ENCODE data around the gene PRR14L. TPM values are rescaled to one million over a fixed set of nuclear protein-coding genes. Genes with fewer than 3 reads are reported as not detected.

The PRR14L gene
- total and polyA plus RNA-seq, 2 donors (not counting 3 experiments of a cell fraction or from before 2014, with no cell fraction given) = 13.1 to 53.8 TPM

DNA sequence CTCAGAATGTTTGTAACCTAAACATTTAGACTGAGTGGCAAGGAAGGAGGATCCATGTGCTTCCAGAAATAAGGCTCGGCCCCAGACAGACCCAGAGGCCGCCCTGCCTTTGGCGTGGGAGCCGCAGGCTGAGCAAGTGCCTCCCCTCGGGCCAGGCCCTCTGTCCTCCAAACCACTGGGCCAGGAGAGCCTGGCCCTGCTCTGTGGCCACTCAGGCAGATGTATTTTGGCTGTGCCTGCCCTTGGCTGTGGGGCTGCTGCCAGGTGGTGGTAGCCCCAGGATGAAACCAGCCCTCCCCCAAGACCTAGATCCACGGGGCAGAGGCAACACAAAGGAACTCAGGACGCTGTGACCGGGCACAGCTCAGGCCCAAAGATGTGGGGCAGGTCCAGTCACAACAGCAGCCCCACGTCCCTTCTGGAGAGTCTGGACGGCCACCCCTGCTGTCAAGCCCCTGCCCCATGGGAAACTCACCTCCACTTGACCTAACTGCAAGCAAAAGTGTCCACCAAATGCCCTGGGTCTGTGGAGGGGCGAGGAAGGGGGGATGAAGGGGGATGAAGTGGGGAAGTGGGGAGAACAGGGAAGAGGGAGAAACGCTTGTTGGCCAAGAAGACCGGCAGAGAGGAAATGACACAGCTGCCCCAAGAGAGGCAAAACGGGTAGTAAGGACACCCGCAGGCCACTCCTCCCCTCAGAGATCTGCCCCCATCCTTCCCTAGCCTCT lies 111.9 kb downstream of the PRR14L start:
- DNase-seq (ENCODE audit: low read depth, low spot score) (peak; percentile 25), FAIRE-seq (peak; percentile 80)
- H4K20me1 ChIP-seq (replicated peaks; ENCODE audit: control insufficient read depth, extremely low read depth, insufficient read depth, low read length) = no peaks in the 10 kb centered on the region
- ChIA-PET CTCF (interaction anchor here (0.8 to 11.3 kb wide), 5 partner anchors 8 to 186 kb away, joined by 3 to 216 read pairs (median 6); no protein-coding TSS in a partner anchor), POLR2A (no interaction called here)
- H3K9me3 ChIP-seq (replicated peaks; ENCODE audit: control insufficient read depth, insufficient read depth, low read length) = no peaks in the 10 kb centered on the region
- intact Hi-C loops (cut with micrococcal nuclease) = no loop called here
- peaks cover 15% of the 10 kb centered on the region for H3K4me1 ChIP-seq (ENCODE audit: control insufficient read depth, extremely low read depth, insufficient read depth, low read length)
- TF ChIP-seq POLR2A (IDR thresholded peaks at IDR 0.05; ENCODE audit: low read depth, low read length) (no peak), MYC (IDR thresholded peaks at IDR 0.05; ENCODE audit: low read depth, low read length) (no peak), GATA2 (IDR thresholded peaks at IDR 0.05; ENCODE audit: insufficient read depth, insufficient read length, low read depth, low read length) (no peak), POLR2AphosphoS5 (IDR thresholded peaks at IDR 0.05; ENCODE audit: insufficient read depth, low read depth, low read length) (no peak)
- TF ChIP-seq, protein P1, sequence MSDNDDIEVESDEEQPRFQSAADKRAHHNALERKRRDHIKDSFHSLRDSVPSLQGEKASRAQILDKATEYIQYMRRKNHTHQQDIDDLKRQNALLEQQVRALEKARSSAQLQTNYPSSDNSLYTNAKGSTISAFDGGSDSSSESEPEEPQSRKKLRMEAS (IDR thresholded peaks at IDR 0.05; ENCODE audit: insufficient read depth, insufficient read length) = no peak
- dilution Hi-C loops (cut with MboI; ENCODE audit: extremely low pct_ligation_motif_present, low sequenced_read_pairs) = no loop called here
- H3K9me1 ChIP-seq (replicated peaks; ENCODE audit: control insufficient read depth, extremely low read depth, insufficient read depth, low read length) = no peaks in the 10 kb centered on the region
- no peak overlapping the region for H3K4me3 ChIP-seq (replicated peaks in 1 of 3; ENCODE audit: insufficient read depth in 1 of 3, low read depth in 1 of 3, low read length in 3 of 3)
- H3K9ac ChIP-seq (replicated peaks; ENCODE audit: extremely low read depth, insufficient read depth, low read length) = peak overlapping the region; percentile 19
- H3K79me2 ChIP-seq (ENCODE audit: control insufficient read depth, insufficient read depth, low read length) = peaks cover 39% of the 10 kb centered on the region
- peak overlapping the region; percentile 65 for H3K27ac ChIP-seq (ENCODE audit: insufficient read depth, low read depth, low read length)
- H3K4me2 ChIP-seq (ENCODE audit: insufficient read depth, low read length) = peak overlapping the region; percentile 28
- no TSS peak for BruUV-seq (replicated peaks)
- H2AFZ ChIP-seq (ENCODE audit: low read depth, low read length) = no peak overlapping the region
- H3K36me3 ChIP-seq (ENCODE audit: control insufficient read depth in 2 of 2, extremely low read depth in 1 of 2, insufficient read depth in 2 of 2, low read length in 2 of 2) = no peaks in the 10 kb centered on the region
- no peaks in the 10 kb centered on the region for H3K27me3 ChIP-seq (ENCODE audit: control insufficient read depth in 2 of 2, insufficient read depth in 2 of 2, low read length in 2 of 2)

DNA sequence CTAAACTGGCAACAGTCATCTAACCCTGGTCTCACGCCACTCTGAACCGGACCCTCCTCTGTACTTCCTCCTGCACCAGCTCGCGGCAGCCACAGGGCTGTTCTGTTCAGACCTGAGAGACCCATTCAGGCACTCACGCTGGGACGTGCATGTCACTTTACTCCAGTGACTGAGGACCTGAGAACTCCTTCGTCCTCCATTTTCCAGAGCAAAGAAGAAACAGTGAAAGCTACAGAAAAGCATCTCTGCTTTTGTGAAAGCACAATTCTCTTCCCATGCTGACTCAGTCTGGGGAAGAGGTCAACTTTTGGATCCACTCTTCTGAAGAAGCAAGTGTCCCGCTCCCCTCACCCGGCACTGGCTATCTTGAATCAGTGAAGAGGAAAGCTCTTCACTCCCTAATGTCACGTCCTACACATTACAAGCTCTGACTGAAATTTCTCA lies 112.5 kb downstream of the PRR14L start:
- H3K27ac ChIP-seq (ENCODE audit: insufficient read depth, low read depth, low read length) = peak overlapping the region; percentile 65
- H3K36me3 ChIP-seq (ENCODE audit: control insufficient read depth in 2 of 2, extremely low read depth in 1 of 2, insufficient read depth in 2 of 2, low read length in 2 of 2) = no peaks in the 10 kb centered on the region
- no peaks in the 10 kb centered on the region for H3K9me1 ChIP-seq (replicated peaks; ENCODE audit: control insufficient read depth, extremely low read depth, insufficient read depth, low read length)
- dilution Hi-C loops (cut with MboI; ENCODE audit: extremely low pct_ligation_motif_present, low sequenced_read_pairs) = no loop called here
- no peak overlapping the region for H2AFZ ChIP-seq (ENCODE audit: low read depth, low read length)
- CTCF ChIA-PET = interaction anchor here (0.8 to 11.3 kb wide), 5 partner anchors 9 to 185 kb away, joined by 3 to 216 read pairs (median 6); no protein-coding TSS in a partner anchor
- peaks cover 12% of the 10 kb centered on the region for H3K4me1 ChIP-seq (ENCODE audit: control insufficient read depth, extremely low read depth, insufficient read depth, low read length)
- H3K27me3 ChIP-seq (ENCODE audit: control insufficient read depth in 2 of 2, insufficient read depth in 2 of 2, low read length in 2 of 2) = no peaks in the 10 kb centered on the region
- H3K4me3 ChIP-seq (replicated peaks in 1 of 3; ENCODE audit: insufficient read depth in 1 of 3, low read depth in 1 of 3, low read length in 3 of 3) = no peak overlapping the region
- intact Hi-C loops (cut with micrococcal nuclease) = no loop called here
- FAIRE-seq (no peak), DNase-seq (ENCODE audit: low read depth, low spot score) (no peak)
- BruUV-seq (replicated peaks) = no TSS peak
- no peaks in the 10 kb centered on the region for H4K20me1 ChIP-seq (replicated peaks; ENCODE audit: control insufficient read depth, extremely low read depth, insufficient read depth, low read length)
- H3K9me3 ChIP-seq (replicated peaks; ENCODE audit: control insufficient read depth, insufficient read depth, low read length) = no peaks in the 10 kb centered on the region
- POLR2A ChIA-PET = no interaction called here
- H3K79me2 ChIP-seq (ENCODE audit: control insufficient read depth, insufficient read depth, low read length) = peaks cover 41% of the 10 kb centered on the region
- H3K4me2 ChIP-seq (ENCODE audit: insufficient read depth, low read length) = no peak overlapping the region
- TF ChIP-seq, protein P2, sequence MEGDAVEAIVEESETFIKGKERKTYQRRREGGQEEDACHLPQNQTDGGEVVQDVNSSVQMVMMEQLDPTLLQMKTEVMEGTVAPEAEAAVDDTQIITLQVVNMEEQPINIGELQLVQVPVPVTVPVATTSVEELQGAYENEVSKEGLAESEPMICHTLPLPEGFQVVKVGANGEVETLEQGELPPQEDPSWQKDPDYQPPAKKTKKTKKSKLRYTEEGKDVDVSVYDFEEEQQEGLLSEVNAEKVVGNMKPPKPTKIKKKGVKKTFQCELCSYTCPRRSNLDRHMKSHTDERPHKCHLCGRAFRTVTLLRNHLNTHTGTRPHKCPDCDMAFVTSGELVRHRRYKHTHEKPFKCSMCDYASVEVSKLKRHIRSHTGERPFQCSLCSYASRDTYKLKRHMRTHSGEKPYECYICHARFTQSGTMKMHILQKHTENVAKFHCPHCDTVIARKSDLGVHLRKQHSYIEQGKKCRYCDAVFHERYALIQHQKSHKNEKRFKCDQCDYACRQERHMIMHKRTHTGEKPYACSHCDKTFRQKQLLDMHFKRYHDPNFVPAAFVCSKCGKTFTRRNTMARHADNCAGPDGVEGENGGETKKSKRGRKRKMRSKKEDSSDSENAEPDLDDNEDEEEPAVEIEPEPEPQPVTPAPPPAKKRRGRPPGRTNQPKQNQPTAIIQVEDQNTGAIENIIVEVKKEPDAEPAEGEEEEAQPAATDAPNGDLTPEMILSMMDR (IDR thresholded peaks at IDR 0.05; ENCODE audit: extremely low read depth in 1 of 2, insufficient read depth in 1 of 2, low read depth in 1 of 2, low read length in 2 of 2) = no peak
- no peak for TF ChIP-seq MYC (IDR thresholded peaks at IDR 0.05; ENCODE audit: low read depth, low read length)
- TF ChIP-seq EZH2 (IDR thresholded peaks at IDR 0.05; ENCODE audit: borderline replicate concordance, low read depth, low read length, severe bottlenecking) = no peak
- no peak for TF ChIP-seq JUN (IDR thresholded peaks at IDR 0.05; ENCODE audit: borderline replicate concordance, insufficient read depth, insufficient read length, low read depth)
- no peak for TF ChIP-seq GATA2 (IDR thresholded peaks at IDR 0.05; ENCODE audit: insufficient read depth, insufficient read length, low read depth, low read length)
- no peak overlapping the region for H3K9ac ChIP-seq (replicated peaks; ENCODE audit: extremely low read depth, insufficient read depth, low read length)

Measured in endothelial cell of umbilical vein (primary cell).